ENCODE results near the gene ZBTB37. TPM values are rescaled to one million over a fixed set of nuclear protein-coding genes. Genes with fewer than 3 reads are reported as not detected.

ZBTB37 gene
- total and polyA plus RNA-seq, 7 donors: under 0.01 to 8.6 (median 7.5) TPM

GRCh38 chr1:173862769-173863223 lies 5.4 kb upstream of the ZBTB37 start:
- H3K4me1 ChIP-seq: peaks cover 0 to 23% (median 19%) of the 10 kb centered on the region in 4 donors
- WGBS, 2 donors: 74% methylated on average over 8 of the region's 8 CpGs
- no peaks in the 10 kb centered on the region for H3K27me3 ChIP-seq
- DNase-seq: no peak
- no peak for TF ChIP-seq EP300 (IDR thresholded peaks at IDR 0.05)
- TF ChIP-seq, protein P1, sequence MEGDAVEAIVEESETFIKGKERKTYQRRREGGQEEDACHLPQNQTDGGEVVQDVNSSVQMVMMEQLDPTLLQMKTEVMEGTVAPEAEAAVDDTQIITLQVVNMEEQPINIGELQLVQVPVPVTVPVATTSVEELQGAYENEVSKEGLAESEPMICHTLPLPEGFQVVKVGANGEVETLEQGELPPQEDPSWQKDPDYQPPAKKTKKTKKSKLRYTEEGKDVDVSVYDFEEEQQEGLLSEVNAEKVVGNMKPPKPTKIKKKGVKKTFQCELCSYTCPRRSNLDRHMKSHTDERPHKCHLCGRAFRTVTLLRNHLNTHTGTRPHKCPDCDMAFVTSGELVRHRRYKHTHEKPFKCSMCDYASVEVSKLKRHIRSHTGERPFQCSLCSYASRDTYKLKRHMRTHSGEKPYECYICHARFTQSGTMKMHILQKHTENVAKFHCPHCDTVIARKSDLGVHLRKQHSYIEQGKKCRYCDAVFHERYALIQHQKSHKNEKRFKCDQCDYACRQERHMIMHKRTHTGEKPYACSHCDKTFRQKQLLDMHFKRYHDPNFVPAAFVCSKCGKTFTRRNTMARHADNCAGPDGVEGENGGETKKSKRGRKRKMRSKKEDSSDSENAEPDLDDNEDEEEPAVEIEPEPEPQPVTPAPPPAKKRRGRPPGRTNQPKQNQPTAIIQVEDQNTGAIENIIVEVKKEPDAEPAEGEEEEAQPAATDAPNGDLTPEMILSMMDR (IDR thresholded peaks at IDR 0.05): no peak
- no peak for TF ChIP-seq POLR2A (IDR thresholded peaks at IDR 0.05)
- TF ChIP-seq POLR2AphosphoS5 (IDR thresholded peaks at IDR 0.05): no peak
- peaks cover 12 to 87% (median 34%) of the 10 kb centered on the region in 4 donors for H3K36me3 ChIP-seq
- intact Hi-C loops (cut with DNase I): loop anchor here (10.0 kb wide), 1 partner anchor 388 kb away; the partner anchor contains the start of gene PRDX6
- no peak overlapping the region for H3K27ac ChIP-seq
- no peak overlapping the region for H3K4me3 ChIP-seq
- no peaks in the 10 kb centered on the region for H3K9me3 ChIP-seq

DNA sequence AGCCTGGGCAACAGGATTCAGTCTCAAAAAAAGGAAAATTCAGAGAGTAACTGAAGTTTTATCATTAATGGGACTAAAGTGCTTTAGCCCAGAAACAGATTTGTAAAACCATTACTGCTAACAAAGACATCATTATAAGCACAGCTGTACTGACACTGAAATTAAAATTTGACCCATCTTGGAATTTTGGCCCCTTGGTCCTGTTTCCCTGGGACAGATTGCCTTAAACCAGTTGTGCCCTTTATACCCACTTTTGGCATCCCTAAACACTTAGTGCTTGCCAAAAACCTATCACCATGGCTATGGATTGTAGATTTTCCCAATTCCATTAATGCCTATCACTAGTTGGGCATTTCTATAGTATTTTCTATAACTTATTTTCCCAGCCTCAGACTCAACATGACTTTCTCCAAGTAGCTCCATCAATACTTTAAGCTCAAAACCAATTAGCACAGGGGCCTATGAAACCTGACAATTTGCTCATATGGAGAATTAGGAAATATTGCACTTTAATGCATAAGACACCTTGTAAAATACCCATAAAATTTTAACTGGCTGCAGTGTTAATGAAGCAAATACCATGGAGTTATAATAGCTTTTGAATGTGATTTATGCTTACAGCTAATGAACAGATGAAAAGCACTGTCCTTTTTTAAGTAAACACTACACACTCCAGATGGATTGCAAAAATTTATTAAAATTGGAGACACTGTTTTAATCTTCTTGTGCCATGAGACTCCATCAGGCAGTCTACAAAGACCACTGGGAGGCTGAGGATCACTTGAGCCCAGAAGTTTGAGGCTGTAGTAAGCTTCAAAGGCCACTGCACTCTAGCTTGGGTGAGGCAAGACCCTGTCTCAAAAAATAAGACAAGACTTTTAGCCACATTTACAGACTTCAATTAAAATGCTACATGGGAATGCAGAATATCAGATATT lies 4.7 kb upstream of the ZBTB37 start:
- no peak for DNase-seq
- no peak overlapping the region for H3K4me3 ChIP-seq
- intact Hi-C loops (cut with DNase I): loop anchor here (10.0 kb wide), 1 partner anchor 389 kb away; the partner anchor contains the start of gene PRDX6
- no peak overlapping the region for H3K27ac ChIP-seq
- H3K9me3 ChIP-seq: no peaks in the 10 kb centered on the region
- peaks cover 8 to 80% (median 31%) of the 10 kb centered on the region in 4 donors for H3K36me3 ChIP-seq
- H3K27me3 ChIP-seq: no peaks in the 10 kb centered on the region
- peaks cover 0 to 23% (median 19%) of the 10 kb centered on the region in 4 donors for H3K4me1 ChIP-seq
- TF ChIP-seq POLR2AphosphoS5 (IDR thresholded peaks at IDR 0.05) (no peak), EP300 (IDR thresholded peaks at IDR 0.05) (no peak), POLR2A (IDR thresholded peaks at IDR 0.05) (no peak)
- TF ChIP-seq, protein P1 (IDR thresholded peaks at IDR 0.05): no peak

- H3K4me1 ChIP-seq: peaks cover 0 to 30% (median 23%) of the 10 kb centered on the region in 4 donors
- no peaks in the 10 kb centered on the region for H3K9me3 ChIP-seq
- peaks cover 0 to 72% (median 27%) of the 10 kb centered on the region in 4 donors for H3K36me3 ChIP-seq
- intact Hi-C loops (cut with DNase I): loop anchor here (10.0 kb wide), 1 partner anchor 390 kb away; the partner anchor contains the start of gene PRDX6
- no peak overlapping the region for H3K27ac ChIP-seq
- DNase-seq: no peak
- no peak overlapping the region for H3K4me3 ChIP-seq
- 79 to 81% methylated on average over 5 of the region's 5 CpGs for WGBS, 2 donors
- H3K27me3 ChIP-seq: no peaks in the 10 kb centered on the region
- TF ChIP-seq POLR2A (IDR thresholded peaks at IDR 0.05) (no peak), POLR2AphosphoS5 (IDR thresholded peaks at IDR 0.05) (no peak), EP300 (IDR thresholded peaks at IDR 0.05) (no peak)
- TF ChIP-seq, protein P1 (IDR thresholded peaks at IDR 0.05): no peak
Measured at GRCh38 chr1:173864179-173864867, 3.9 kb upstream of the ZBTB37 start.

- no peak for DNase-seq
- TF ChIP-seq, protein P1 (IDR thresholded peaks at IDR 0.05): no peak
- TF ChIP-seq POLR2A (IDR thresholded peaks at IDR 0.05) (no peak), EP300 (IDR thresholded peaks at IDR 0.05) (no peak), POLR2AphosphoS5 (IDR thresholded peaks at IDR 0.05) (no peak)
- no peaks in the 10 kb centered on the region for H3K9me3 ChIP-seq
- peak overlapping the region in 1 of 4 donors; percentile 100 for H3K4me3 ChIP-seq
- 7 to 37% methylated on average over 4 of the region's 4 CpGs for WGBS, 2 donors
- H3K27me3 ChIP-seq: no peaks in the 10 kb centered on the region
- H3K4me1 ChIP-seq: peaks cover 0 to 34% (median 24%) of the 10 kb centered on the region in 4 donors
- no peak overlapping the region for H3K27ac ChIP-seq
- intact Hi-C loops (cut with DNase I): loop anchor here (5.0 to 10.0 kb wide), 4 partner anchors 292 to 1132 kb away; partner anchors contain the start of genes CACYBP, PRDX6 and RABGAP1L
- H3K36me3 ChIP-seq: peaks cover 0 to 60% (median 27%) of the 10 kb centered on the region in 4 donors
Measured at GRCh38 chr1:173865468-173866164, 2.6 kb upstream of the ZBTB37 start.
